SK-N-SH (cell line): Measurements from ENCODE around the gene PRICKLE3. TPM values are rescaled to one million over a fixed set of nuclear protein-coding genes. Genes with fewer than 3 reads are reported as not detected.

Experiments
- CTCF ChIA-PET: fragments of 300-600, 350-600 bp; formaldehyde crosslinking; extraction: SDS; loops from one replicate; lab custom pipeline; 2021; lab: Yijun Ruan, JAX
- POLR2A ChIA-PET: fragments of 350-600 bp; sonication (Branson Sonifier 250); formaldehyde crosslinking; extraction: SDS; loops from one replicate; lab custom pipeline; 2020; ENCODE audit warnings: antibody characterized with exemption, inconsistent platforms; lab: Yijun Ruan, JAX
- DNase-seq: peaks from one replicate; pipeline ENCODE4 v3.0.0; 2012
- H2AFZ ChIP-seq: fragments of 200-600 bp; sonication (generic); 2 replicates; pipeline ENCODE4 v1.8.1; 2016; ENCODE audit warnings: antibody characterized with exemption, mild to moderate bottlenecking, low read depth
- H3F3A ChIP-seq: fragments of 200-600 bp; sonication (generic); replicated peaks from 2 replicates; pipeline ENCODE3; 2016; ENCODE audit warnings: antibody characterized with exemption, mild to moderate bottlenecking; ENCODE audit not compliant: insufficient read depth
- H3K27ac ChIP-seq, 2 experiments: fragments of 200-500 bp in 1 of 2; fragments of 200-600 bp in 1 of 2; sonication (Bioruptor generic) in 1 of 2; sonication (generic), shearing (Covaris generic) in 1 of 2; 2 replicates each; pipeline versions ENCODE4 v1.5.1 to v1.6.1; 2014 to 2016; ENCODE audit warnings: low read depth in 2 of 2, inconsistent platforms in 1 of 2, low read length in 1 of 2, mild to moderate bottlenecking in 1 of 2, mixed read lengths in 1 of 2
- H3K27me3 ChIP-seq: fragments of 200-600 bp; sonication (generic), shearing (Covaris generic); 2 replicates; pipeline ENCODE4 v1.6.1; 2016; ENCODE audit warnings: mixed run types; ENCODE audit not compliant: insufficient read depth
- H3K36me3 ChIP-seq, 2 experiments: fragments of 200-500 bp in 1 of 2; fragments of 200-600 bp in 1 of 2; sonication (Bioruptor generic) in 1 of 2; sonication (generic) in 1 of 2; replicated peaks in 1 of 2; 2 replicates each; pipeline versions ENCODE3 to v1.5.1; 2014 to 2016; ENCODE audit warnings: low read length in 1 of 2, mild to moderate bottlenecking in 1 of 2; ENCODE audit not compliant: insufficient read depth in 2 of 2, control insufficient read depth in 1 of 2
- H3K4me1 ChIP-seq, 2 experiments: fragments of 200-500 bp in 1 of 2; fragments of 200-600 bp in 1 of 2; sonication (Bioruptor generic) in 1 of 2; sonication (generic), shearing (Covaris generic) in 1 of 2; 2 replicates each; pipeline versions ENCODE4 v1.5.1 to v1.6.1; 2014 to 2016; ENCODE audit warnings: low read depth in 1 of 2, low read length in 1 of 2, mixed run types in 1 of 2; ENCODE audit not compliant: insufficient read depth in 2 of 2, control insufficient read depth in 1 of 2
- H3K4me2 ChIP-seq: fragments of 200-600 bp; sonication (generic), shearing (Covaris generic); 2 replicates; pipeline ENCODE4 v1.6.1; 2017; ENCODE audit warnings: mixed run types
- H3K4me3 ChIP-seq, 2 experiments: fragments of 200-500 bp in 1 of 2; fragments of 200-600 bp in 1 of 2; sonication (Bioruptor generic) in 1 of 2; sonication (generic), shearing (Covaris generic) in 1 of 2; 2 replicates each; pipeline versions ENCODE4 v1.5.1 to v1.8.1; 2014 to 2016; ENCODE audit warnings: low read depth in 2 of 2, inconsistent platforms in 1 of 2, low read length in 1 of 2, mild to moderate bottlenecking in 1 of 2, mixed read lengths in 1 of 2, moderate library complexity in 1 of 2
- H3K79me2 ChIP-seq: fragments of 200-600 bp; sonication (generic); 2 replicates; pipeline ENCODE4 v1.8.1; 2017; ENCODE audit warnings: mild to moderate bottlenecking; ENCODE audit not compliant: insufficient read depth
- H3K9ac ChIP-seq: fragments of 200-600 bp; sonication (generic); 2 replicates; pipeline ENCODE4 v1.6.1; 2017; ENCODE audit warnings: mixed run types
- H3K9me2 ChIP-seq: fragments of 200-600 bp; sonication (generic); 2 replicates; pipeline ENCODE4 v1.6.1; 2017; ENCODE audit warnings: mixed run types
- H3K9me3 ChIP-seq: fragments of 200-600 bp; sonication (generic); 2 replicates; pipeline ENCODE4 v1.6.1; 2017; ENCODE audit warnings: mixed run types, mild to moderate bottlenecking, moderate library complexity
- H4K20me1 ChIP-seq: fragments of 200-600 bp; sonication (generic); 2 replicates; pipeline ENCODE4 v1.6.1; 2017; ENCODE audit warnings: mild to moderate bottlenecking, mixed run types; ENCODE audit not compliant: insufficient read depth
- CHD2 ChIP-seq: fragments of 150-350 bp; IDR thresholded peaks from 2 replicates; pipeline ENCODE4 v1.6.1; 2018; ENCODE audit warnings: low read length; ENCODE audit not compliant: partially characterized antibody
- CTCF ChIP-seq: fragments of 200-600 bp; sonication (generic); IDR thresholded peaks from 2 replicates; pipeline ENCODE4 v1.6.1; 2017; ENCODE audit warnings: antibody characterized with exemption, mild to moderate bottlenecking, moderate library complexity
- ELF1 ChIP-seq: IDR thresholded peaks from 2 replicates; pipeline ENCODE4 v1.4.0; 2012
- FOXJ3 ChIP-seq: sonication (generic); formaldehyde crosslinking; IDR thresholded peaks from 2 replicates; pipeline ENCODE4 v1.5.1; 2020; ENCODE audit warnings: mild to moderate bottlenecking, missing genetic modification reagents
- MAX ChIP-seq: IDR thresholded peaks from 2 replicates; pipeline ENCODE4 v1.4.0; 2012; ENCODE audit warnings: low read depth
- NRF1 ChIP-seq: IDR thresholded peaks from 2 replicates; pipeline ENCODE4 v1.6.1; 2012; ENCODE audit warnings: low read depth, mild to moderate bottlenecking, low read length
- PBX3 ChIP-seq: IDR thresholded peaks from 2 replicates; pipeline ENCODE4; 2012
- POLR2AphosphoS5 ChIP-seq: IDR thresholded peaks from 2 replicates; pipeline ENCODE4 v1.6.1; 2012; ENCODE audit warnings: low read depth, low read length
- RAD21 ChIP-seq: IDR thresholded peaks from 2 replicates; pipeline ENCODE4 v1.6.1; 2012; ENCODE audit warnings: mild to moderate bottlenecking, low read length
- RCOR1 ChIP-seq: fragments of 150-350 bp; IDR thresholded peaks from 2 replicates; pipeline ENCODE4 v1.6.1; 2017; ENCODE audit warnings: antibody characterized with exemption, low read length
- RFX5 ChIP-seq: IDR thresholded peaks from 2 replicates; pipeline ENCODE4 v1.6.1; 2012; ENCODE audit warnings: mild to moderate bottlenecking, improper control_type of control experiment, low read length
- RXRA ChIP-seq: IDR thresholded peaks from 2 replicates; pipeline ENCODE4 v1.4.0; 2012; ENCODE audit warnings: low read depth, mild to moderate bottlenecking, borderline replicate concordance
- SIN3A ChIP-seq: IDR thresholded peaks from 2 replicates; pipeline ENCODE4 v1.6.1; 2012; ENCODE audit warnings: low read depth, mild to moderate bottlenecking, low read length, moderate library complexity, borderline replicate concordance
- SMC3 ChIP-seq: IDR thresholded peaks from 2 replicates; pipeline ENCODE4 v1.6.1; 2012; ENCODE audit warnings: low read depth, low read length, improper control_type of control experiment
- TAF1 ChIP-seq: IDR thresholded peaks from 2 replicates; pipeline ENCODE4 v1.6.1; 2012; ENCODE audit warnings: low read depth, mild to moderate bottlenecking, low read length, moderate library complexity, borderline replicate concordance
- TCF12 ChIP-seq: IDR thresholded peaks from 2 replicates; pipeline ENCODE4 v1.4.0; 2012
- TEAD4 ChIP-seq: IDR thresholded peaks from 2 replicates; pipeline ENCODE4 v1.4.0; 2012; ENCODE audit warnings: mild to moderate bottlenecking, borderline replicate concordance; ENCODE audit not compliant: insufficient read depth
- WGBS: methylation state at CpG from one replicate; pipeline ENCODE4 v1.1.6; 2017; ENCODE audit warnings: low lambda C conversion rate; 5-methylcytosine and 5-hydroxymethylcytosine counted together
- polyA plus RNA-seq, 3 experiments: library from polyadenylated mRNA; depleted of rRNA; stranded (reverse); fragments of >200 nt; gene quantifications; 2 replicates each; pipeline ENCODE4 v1.2.3, GENCODE V29; 2012
- TF ChIP-seq, protein P1 (sequence below): fragments of 150-350 bp; IDR thresholded peaks from 2 replicates; pipeline ENCODE4 v1.6.1; 2017; ENCODE audit warnings: antibody characterized with exemption, low read length, low read depth, borderline replicate concordance
- TF ChIP-seq, protein P2 (sequence below): IDR thresholded peaks from 2 replicates; pipeline ENCODE4 v1.4.0; 2012; ENCODE audit warnings: low read depth, borderline replicate concordance

Gene PRICKLE3
- polyA plus RNA-seq, 1 of the 3 experiments (the other 2 are of a cell fraction) = 0.07 TPM

DNA sequence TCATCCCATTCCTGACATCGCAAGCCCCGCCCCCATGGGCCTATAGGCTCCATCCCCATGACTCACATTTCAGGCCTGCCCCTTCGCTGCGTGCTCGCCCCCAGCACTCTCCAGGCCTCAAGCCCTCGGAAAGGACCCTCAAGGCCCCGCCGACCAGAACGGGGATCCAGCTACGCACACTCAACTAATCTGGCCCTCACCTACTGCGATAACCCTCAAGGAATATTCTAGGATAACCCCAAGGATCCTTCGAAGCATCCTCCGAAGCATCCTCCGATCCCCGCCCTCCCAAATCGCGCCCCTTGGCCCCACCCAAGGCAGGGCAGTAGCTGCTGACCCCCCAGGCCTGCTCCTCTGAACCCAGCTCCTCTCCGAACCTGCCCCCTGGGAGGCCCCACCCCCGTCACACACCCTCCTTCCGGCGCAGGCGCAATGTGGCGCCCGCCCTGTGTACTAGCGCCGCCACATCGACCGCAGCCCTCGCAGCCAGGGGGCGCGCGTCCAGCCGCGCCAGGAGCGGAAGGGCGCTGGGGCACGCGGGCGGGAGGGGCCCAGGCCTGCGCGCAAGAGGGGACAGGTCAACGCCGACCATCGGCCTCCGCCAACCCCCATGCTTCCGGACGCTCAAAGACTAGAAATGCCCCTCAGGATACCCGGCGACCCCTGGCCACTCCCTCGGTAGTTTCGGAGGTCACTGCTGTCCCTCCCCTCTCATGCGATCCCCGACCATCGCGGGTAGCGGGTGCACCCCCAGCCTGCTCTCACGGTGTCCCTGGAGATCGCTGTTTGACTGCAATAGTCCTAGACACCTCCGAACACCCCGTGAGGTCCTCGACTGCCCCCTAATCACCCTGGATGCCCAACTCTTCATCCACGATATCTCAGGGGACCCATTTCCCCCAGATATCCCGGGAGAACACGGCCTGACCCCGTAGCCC, 30.0 kb downstream of the PRICKLE3 start:
- DNase-seq = peak; percentile 91
- no peaks in the 10 kb centered on the region; a peak in 1 of 4 replicates for H3K4me1 ChIP-seq
- 19% methylated on average over 27 of the region's 65 CpGs for WGBS
- no peaks in the 10 kb centered on the region for H4K20me1 ChIP-seq
- H2AFZ ChIP-seq = 0 out of 2 replicates have a peak overlapping the region, but pooled peaks have one; percentile 74
- no peaks in the 10 kb centered on the region for H3K79me2 ChIP-seq
- H3K9me2 ChIP-seq = no peaks in the 10 kb centered on the region
- H3K4me2 ChIP-seq = peak overlapping the region; percentile 78
- POLR2A ChIA-PET = interaction anchor here (0.5 kb wide), 1 partner anchor 50 kb away, joined by 3 read pairs; no protein-coding TSS in a partner anchor
- peaks cover 3% of the 10 kb centered on the region for H3F3A ChIP-seq
- peaks cover 8% of the 10 kb centered on the region; the same call in 1 of the 2 replicates for H3K27me3 ChIP-seq
- no peak for TF ChIP-seq SIN3A
- TF ChIP-seq RXRA = no peak
- TF ChIP-seq PBX3 = no peak
- no peak for TF ChIP-seq RCOR1
- TF ChIP-seq TEAD4 = no peak
- TF ChIP-seq CHD2 = no peak
- TF ChIP-seq ELF1 = no peak
- peak; percentile 20; the same call in 1 of the 2 replicates for TF ChIP-seq TAF1
- TF ChIP-seq, protein P1, sequence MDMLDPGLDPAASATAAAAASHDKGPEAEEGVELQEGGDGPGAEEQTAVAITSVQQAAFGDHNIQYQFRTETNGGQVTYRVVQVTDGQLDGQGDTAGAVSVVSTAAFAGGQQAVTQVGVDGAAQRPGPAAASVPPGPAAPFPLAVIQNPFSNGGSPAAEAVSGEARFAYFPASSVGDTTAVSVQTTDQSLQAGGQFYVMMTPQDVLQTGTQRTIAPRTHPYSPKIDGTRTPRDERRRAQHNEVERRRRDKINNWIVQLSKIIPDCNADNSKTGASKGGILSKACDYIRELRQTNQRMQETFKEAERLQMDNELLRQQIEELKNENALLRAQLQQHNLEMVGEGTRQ = no peak
- peak; percentile 51 for TF ChIP-seq POLR2AphosphoS5
- TF ChIP-seq, protein P2, sequence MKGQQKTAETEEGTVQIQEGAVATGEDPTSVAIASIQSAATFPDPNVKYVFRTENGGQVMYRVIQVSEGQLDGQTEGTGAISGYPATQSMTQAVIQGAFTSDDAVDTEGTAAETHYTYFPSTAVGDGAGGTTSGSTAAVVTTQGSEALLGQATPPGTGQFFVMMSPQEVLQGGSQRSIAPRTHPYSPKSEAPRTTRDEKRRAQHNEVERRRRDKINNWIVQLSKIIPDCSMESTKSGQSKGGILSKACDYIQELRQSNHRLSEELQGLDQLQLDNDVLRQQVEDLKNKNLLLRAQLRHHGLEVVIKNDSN = no peak
- no peak for TF ChIP-seq RFX5
- no peak for TF ChIP-seq FOXJ3 (CRISPR knock-in tag)
- TF ChIP-seq SMC3 = no peak; the same call in 1 of the 2 replicates
- peak; percentile 25; the same call in 1 of the 2 replicates for TF ChIP-seq RAD21
- TF ChIP-seq CTCF = peak; percentile 57
- peak; percentile 74 for TF ChIP-seq NRF1
- no peak for TF ChIP-seq TCF12
- peak; percentile 67; the same call in 1 of the 2 replicates for TF ChIP-seq MAX
- peak overlapping the region; percentile 46 to 54 for H3K4me3 ChIP-seq
- H3K27ac ChIP-seq = peak overlapping the region; percentile 85 to 90
- no peaks in the 10 kb centered on the region for H3K9me3 ChIP-seq
- H3K36me3 ChIP-seq = no peaks in the 10 kb centered on the region
- peak overlapping the region; percentile 83 for H3K9ac ChIP-seq
- CTCF ChIA-PET = interaction anchor here (0.6 to 0.9 kb wide), 10 partner anchors 9 to 54 kb away, joined by 3 to 6 read pairs (median 4); no protein-coding TSS in a partner anchor
